HG02678 (cell line): ENCODE data around the gene PCDH15.

Experiments
- ATAC-seq: cut with Tn5 transposase; IDR thresholded peaks from one replicate; pipeline ENCODE4 v1.9.1; 2021; ENCODE audit warnings: mild to moderate bottlenecking, moderate library complexity; ENCODE audit not compliant: unreplicated experiment

The PCDH15 gene

DNA sequence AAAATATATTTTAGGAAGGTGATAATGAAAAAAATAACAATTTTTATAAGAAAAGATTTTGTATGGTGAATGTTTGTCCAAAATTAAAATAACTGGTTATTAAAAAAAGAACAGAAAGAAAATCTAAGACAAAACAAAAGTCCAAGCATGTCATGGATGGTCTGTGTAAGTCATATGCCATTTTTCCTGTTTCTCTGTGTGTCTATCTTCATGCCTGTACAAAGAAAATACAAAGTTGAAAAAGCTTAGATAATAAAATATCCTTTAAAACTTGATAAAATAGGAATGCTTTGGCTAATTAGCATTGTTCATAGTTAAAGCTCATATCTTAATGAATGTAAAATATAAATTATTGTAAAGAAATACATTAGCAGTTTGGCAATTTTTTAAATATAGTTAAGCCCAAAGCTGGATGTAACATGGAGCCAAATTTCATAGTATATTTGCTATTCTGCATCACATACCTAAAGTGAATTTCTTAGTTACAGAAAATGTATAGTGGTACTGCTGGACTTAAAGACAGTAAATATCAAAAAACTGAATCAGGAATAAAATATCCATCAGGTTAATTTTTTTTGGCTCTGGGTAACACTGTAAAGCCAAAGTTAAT is 661.1 kb downstream of the PCDH15 start:
- no peak for ATAC-seq

DNA sequence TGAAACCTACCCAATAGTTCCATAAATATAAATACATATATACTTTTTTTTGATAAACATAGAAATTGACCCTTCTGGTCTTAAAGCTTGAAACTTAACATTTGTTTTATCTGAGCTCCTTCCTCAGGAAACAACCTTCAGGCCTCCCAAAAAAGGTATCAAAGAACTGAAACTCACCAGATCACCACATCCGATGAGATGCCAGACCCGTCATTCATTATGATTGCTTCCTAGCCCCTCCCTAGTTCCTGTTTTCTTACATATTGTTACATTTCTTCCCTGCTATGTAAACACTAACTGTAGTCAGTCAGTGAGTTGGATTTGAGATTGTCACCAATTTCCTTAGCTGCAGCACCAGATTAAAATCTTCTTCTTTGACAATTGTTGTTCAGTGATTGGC is 663.6 kb downstream of the PCDH15 start:
- no peak for ATAC-seq

DNA sequence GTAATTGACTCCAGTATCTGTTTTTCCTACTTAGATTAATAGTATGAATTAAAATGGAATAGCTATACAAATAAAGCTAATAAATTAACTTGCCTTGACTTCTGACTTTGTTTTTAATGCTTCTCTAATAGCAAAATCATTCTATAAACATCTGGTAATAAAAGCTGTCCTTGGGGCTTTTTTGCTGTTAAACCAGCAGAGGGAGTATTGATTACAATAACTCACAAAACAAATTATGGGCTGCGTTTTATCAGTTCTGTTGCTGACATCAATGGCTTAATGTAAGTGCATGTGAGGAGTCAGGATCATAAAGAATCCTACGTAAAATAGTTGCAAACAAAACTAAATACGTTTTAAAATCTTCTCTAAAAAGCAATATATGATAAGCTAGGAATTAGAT is 667.8 kb downstream of the PCDH15 start:
- ATAC-seq, result no peak

DNA sequence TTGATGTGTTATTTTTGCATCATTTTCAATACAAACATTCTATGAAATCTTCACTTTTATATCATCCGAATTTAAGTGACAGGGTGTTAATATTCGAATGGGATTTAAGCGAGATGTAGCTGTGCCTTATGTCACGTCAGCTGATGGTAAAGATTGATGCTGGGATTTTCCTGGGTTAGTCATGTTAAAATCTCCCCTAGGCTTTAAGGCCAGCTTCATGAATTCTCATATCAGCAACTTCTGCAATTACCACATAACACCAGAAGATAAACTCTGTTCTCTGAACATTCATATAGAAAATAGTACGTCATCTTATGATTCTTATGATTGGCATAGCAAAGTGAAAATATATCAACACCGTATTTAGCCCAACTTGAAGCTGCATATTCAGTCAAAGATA is 669.2 kb downstream of the PCDH15 start:
- ATAC-seq, result no peak

DNA sequence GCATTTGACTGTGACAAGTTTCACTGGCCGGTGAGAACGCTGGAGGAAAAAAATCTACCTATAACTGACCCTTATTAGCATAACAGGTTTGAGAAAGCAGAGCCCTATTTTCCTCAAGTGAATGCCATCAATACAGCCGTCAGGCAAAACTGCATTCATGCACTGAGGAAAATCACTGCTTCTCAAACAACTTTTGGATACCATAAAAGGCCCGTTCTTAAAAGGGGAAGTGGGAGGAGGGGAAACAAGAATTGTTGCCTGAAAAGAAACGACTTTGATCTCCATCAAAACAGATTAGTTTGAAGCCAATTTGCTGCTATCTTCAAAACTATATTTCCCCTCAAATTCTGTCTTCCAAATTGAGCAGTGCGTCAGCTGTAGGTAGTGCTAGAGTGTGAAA is 670.6 kb downstream of the PCDH15 start:
- ATAC-seq, result no peak

DNA sequence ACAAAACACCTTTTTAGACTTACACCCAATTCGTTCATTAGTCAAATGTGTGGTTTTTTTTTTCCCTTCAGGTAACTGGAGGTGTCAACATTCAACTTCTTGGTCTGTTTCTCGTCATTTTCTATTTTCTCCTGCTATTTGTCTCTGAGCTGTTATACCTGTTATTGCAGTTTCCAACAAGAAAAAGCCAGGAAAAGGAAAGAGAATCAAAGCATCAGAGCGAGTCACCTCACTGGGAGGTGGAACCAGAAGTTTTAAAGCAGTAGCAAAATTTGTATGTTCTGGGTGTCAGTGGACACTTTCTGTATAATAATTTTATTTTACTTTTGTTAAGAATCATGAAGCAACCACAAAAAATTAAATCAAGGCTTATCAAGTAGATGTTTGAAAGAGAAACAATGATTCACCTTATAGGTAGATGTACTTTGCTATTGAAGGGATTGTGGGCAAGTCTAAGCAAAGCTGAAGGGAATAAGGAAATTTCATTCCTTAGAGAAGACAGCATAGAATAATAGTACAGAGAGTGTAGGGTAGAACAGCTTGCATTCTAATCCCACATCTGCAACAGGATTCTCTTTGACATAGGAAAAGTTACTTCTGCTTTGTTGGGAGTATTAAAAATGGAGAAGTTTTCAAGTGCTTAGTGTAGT is 675.8 kb downstream of the PCDH15 start:
- ATAC-seq, result no peak

DNA sequence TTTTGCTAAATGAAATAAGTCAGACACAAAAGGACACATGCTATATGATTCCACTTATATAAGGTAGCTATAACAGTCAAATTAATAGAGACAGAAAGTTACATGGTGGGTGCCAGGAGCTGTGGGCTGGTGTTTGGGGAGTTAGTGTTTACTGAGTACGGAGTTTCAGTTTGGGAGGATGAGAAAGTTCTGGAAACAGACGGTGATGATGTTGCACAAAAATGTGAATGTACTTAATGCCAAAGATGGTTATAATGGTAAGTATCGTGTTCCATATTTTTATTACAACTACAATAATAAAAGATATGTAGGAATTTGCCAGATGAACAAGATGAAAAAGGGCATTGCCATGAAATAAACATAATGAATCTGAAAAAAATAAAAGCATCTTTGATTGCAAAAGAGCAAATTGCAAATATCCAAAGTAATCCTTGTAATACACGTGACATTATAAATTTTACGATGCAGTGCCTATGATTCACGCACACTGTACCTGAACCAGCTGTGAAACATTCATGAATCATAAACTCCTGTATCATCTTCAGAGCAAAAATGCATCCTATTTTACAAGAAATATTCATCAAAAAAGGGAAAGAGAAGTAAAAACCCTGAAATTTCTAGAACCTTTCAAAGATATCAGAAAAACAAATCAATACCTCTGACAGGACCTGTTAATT is 676.7 kb downstream of the PCDH15 start:
- no peak for ATAC-seq

DNA sequence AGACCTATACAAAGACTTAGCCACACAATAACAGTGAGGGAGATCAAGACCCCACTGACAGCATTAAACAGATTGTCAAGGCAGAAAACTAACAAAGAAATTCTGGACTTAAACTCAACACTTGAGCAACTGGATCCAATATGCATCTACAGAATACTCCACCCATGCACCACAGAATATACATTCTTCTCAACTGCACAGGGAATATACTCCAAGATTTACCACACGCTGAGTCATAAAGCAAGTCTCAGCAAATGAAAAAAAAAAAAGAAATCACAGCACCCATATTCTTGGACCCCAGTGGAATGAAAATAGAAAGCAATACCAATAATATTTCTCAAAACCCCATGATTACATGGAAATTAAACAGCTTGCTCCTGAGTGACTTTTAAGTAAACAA is 680.2 kb downstream of the PCDH15 start:
- ATAC-seq, result no peak

DNA sequence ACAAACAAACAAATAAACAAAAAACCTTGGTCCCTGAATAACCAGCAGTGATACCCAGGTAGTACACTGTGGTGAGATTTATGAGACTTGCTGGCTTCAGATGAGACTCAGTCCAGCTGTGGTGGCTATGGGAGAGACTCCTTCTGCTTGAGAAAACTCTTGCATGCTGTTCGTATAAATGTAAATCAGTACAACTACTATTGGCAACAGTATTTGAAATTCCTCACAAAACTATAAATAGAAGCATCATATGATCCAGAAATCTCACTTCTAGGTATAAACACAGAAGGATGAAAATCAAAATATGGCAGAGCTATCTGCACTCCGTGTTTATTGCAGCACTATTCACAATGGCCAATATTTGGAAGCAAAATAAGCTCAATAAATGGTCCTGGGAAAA is 692.1 kb downstream of the PCDH15 start:
- no peak for ATAC-seq

DNA sequence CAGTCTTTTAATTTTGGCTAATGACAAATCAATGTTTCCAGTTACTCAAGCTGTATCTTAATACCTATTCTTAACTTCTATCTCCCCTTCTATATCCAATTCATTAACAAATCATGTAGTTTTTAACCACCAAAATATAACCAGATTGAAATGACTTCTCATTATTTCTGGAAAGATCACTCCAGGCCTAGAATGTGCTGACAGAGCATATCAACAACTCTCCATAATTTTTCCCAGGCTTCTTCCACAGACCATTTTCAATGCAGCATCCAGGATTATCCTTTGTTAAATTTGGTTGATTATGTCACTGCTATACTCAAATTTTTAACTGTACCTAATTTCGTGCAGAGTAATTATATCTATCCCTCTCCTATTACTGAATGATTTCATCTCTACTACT is 704.1 kb downstream of the PCDH15 start:
- no peak for ATAC-seq

DNA sequence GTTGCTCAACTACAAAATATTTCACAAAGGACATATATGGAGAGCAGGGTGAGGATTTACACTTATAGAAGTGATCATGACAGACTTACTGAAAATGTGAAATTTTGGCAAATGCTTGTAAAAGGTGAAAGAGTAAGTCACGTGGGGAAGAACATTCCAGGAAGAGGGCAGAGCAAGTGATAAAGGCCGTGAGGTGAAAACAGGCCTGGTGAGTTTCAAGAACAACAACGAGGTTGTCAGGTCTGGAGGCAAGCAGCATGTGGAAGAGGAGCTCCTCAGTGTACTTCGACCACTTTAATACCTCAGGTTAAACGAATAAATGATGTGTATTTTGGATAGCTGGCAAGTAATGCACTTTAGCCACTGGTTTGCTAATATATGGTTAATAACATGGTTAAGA is 706.7 kb downstream of the PCDH15 start:
- no peak for ATAC-seq

DNA sequence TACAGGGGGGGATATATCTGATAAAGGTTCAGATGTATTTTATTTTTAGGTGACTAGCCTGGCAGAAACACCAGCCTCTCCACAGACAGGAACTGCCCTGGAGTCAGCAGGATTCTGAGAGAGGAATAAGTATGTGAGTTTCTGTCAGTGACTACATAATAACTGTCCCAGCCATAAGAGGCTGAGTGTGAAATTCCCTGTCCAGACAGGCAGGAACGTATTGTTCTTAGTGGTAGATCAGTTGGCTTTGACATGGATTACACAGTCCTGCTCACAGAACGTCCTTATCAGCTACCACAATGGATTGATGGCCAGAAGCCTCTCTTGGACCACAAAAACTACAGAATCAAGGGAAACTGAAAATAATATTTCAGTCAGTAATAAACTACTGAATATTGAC is 709.8 kb downstream of the PCDH15 start:
- ATAC-seq, result no peak

DNA sequence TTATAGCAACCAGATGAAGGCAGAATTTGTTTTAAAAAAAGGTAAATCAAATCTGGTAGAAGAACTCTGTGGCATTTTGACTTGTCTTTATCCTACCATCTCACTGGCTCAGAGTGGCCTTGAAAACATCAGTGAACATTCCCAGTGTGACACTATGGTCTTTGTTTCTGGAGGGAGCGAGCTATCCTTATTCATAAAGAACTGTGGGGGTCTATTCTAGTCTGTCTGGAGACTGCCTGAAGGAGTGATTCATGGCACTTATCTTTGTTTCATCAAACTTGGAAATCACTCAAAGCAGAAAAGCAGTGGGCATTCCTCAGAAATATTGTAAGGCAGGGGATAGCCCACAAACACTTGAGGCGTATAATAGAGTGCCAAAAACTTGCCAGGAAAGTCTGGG is 719.1 kb downstream of the PCDH15 start:
- no peak for ATAC-seq

DNA sequence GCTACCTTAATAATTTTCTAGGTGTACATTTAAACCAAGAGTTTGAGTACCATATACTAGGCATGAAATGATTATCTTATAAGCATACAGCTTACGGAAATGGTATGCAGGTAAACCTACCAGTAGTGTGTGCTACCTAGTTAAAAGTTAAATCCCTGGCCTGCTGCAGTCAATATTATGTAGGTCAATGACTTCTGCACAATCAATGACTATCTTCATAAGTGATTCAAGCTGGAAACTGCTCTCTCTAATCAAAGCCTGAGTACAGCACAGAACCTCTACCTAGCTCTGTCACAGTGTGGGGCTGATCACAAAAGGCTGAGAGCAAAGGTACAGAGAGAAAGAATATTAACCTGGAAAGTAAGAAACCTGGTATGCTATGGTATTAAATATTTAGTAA is 733.7 kb downstream of the PCDH15 start:
- ATAC-seq, result no peak

DNA sequence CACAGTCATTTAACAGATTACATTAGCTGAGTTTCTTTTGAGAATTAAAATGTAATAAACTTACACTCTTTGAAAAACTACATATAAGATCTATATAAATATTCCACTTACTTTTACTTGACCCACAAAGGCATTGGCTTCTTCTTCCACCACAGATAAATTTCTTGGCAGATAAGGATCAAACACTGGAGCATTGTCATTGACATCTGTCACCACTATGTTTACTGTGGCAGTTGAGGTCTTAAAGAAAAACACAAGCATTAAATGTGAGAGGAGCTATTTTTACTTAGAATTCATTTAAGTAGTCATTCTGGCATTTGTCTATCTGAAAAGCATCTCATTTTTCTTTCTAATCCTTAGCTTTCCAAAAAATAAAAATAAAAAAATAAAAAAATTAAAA is 734.4 kb downstream of the PCDH15 start:
- ATAC-seq, result no peak

DNA sequence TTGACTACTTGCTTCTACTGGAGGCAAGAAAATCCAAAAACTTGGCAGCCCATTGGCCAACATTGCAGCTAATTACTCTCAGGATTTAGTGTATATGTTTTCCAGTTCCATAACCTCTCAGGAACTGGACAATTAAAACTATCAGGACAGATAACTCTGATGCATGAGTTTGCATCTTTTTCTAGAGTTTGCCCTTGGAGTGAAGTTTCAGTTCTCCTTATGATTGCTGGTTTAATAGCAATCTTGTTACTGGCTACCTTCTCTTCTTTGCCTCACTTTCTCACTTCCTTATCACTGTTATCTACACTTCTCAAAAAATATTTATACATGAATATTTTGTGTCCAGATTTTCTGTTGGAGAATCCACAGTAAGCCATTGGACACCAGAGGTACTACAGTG is 735.9 kb downstream of the PCDH15 start:
- ATAC-seq, result no peak

DNA sequence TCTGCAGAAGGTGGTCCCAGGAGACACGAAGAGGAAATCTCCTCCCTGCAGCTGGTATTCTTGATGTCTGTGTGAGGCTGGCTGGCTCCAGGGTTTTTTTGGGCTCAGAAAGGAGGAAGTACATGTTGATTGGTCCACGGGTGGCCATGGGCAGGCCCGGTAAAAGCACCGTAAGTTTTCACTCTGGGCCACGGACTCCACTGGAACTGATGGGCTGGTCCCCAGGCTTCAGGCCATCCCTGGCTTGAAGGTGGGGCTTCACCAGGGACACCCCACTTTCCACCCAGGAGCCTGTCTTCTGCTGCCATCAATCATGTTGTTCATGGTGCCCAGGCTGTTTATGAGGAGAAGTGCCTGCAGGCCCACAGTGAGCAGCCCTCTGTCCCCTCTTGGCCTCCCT is 736.8 kb downstream of the PCDH15 start:
- no peak for ATAC-seq

DNA sequence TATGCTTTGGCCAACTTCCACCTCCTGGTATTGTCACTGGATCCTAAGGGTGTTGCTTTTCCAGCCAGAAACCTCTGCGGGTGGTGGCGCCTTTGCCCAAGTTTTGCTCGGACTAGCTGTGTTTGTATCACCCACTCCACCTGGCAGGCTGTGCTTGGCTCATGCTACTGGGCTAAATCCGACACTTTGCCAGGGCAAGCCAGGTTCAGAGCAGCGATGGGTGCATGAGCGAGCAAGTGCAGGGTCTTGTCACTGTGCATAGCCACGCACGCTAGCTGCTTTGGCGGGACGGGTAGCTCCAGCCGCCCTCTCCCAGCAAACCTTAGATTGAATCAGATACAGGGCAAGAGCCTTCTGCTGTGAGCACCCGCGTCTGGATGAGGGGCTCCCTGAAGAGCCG is 737.5 kb downstream of the PCDH15 start:
- ATAC-seq, result no peak

DNA sequence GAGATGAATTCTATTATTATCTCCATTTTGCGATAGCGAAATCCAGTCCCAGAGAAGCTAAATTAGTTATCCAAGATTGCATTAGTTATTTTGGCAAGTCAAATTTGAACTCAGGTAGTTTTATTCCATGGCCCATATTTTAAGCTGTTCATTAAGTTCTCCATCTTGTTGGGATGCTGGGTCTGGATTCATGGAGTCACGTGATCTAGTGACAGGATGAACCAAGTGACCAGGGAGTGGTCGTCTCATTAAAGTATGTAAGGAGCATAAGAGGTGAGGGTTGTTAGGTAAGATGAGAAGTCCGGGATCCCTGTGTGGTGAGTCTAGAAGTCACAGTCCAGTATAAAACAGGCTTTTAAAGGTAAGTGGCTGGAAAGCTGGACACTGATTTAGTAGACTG is 740.5 kb downstream of the PCDH15 start:
- ATAC-seq, result no peak

DNA sequence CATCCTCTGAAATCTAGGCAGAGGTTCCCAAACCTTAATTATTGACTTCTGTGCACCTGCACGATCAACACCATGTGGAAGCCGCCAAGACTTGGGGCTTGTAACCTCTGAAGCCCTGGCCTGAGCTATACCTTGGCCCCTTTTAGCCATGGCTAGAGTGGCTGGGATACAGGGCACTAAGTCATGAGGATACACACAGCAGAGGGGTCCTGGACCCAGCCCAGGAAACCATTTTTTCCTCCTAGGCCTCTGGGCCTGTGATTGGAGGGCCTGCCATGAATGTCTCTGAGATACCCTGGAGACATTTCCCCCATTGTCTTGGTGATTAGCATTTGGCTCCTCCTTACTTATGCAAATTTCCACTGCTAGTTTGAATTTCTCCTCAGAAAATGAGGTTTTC is 743.7 kb downstream of the PCDH15 start:
- no peak for ATAC-seq

DNA sequence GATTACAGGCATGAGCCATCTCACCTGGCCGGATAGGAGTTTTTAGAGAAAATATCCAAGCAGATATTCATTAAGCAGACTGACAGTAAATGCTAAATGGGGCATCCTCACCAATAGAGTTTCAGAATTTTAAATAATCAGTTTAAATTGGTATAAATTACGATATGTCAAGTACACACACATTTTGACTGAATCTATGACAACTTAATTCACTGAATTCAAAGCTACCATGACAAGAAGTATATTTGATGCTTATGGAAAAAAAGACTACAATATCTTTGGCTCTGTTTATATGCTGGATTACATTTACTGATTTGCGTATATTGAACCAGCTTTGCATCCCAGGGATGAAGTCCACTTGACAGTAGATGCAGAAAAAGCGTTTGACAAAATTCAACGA is 774.7 kb downstream of the PCDH15 start:
- no peak for ATAC-seq

DNA sequence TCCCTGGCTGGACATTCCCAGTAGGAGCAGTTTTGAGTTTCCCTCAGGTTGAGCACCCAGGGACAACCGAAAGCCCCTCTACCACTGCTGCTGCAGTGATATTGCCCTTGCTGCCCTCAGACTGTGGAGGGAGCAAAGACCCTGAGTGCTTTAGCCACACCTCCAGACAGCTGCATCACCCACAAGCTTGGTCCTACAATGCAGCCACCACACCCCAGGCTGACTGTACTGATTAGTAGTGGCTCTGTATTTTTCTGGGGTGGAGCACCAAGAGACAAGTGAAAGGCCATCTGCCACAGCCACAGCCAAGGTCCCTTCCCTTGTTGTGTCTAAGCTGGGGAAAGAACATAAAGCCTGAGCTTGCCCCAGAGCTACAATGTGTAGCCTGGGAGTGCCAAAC is 789.9 kb downstream of the PCDH15 start:
- no peak for ATAC-seq
